Measurements from ENCODE around the gene RPS27.

GRCh38 chr1:153968000-153968363 is 22.6 kb upstream of the RPS27 start:
- TF ChIP-seq POLR2A (IDR thresholded peaks at IDR 0.05) (no peak), CTCF (IDR thresholded peaks at IDR 0.05) (no peak)
